Stimulated activated CD8-positive, alpha-beta memory T cell treated with anti-CD3 and anti-CD28 coated beads, Interleukin-7, amount 100 ng/mL, for 48 hours (primary cell): ENCODE data around the gene PIPOX.

Source experiments
- DNase-seq, 2 donors: peaks; one replicate each; pipeline ENCODE4 v3.0.0-alpha.2; 2020; ENCODE audit warnings: low read depth in 1 of 2; ENCODE audit errors: extremely low read depth in 1 of 2

Gene PIPOX

DNA sequence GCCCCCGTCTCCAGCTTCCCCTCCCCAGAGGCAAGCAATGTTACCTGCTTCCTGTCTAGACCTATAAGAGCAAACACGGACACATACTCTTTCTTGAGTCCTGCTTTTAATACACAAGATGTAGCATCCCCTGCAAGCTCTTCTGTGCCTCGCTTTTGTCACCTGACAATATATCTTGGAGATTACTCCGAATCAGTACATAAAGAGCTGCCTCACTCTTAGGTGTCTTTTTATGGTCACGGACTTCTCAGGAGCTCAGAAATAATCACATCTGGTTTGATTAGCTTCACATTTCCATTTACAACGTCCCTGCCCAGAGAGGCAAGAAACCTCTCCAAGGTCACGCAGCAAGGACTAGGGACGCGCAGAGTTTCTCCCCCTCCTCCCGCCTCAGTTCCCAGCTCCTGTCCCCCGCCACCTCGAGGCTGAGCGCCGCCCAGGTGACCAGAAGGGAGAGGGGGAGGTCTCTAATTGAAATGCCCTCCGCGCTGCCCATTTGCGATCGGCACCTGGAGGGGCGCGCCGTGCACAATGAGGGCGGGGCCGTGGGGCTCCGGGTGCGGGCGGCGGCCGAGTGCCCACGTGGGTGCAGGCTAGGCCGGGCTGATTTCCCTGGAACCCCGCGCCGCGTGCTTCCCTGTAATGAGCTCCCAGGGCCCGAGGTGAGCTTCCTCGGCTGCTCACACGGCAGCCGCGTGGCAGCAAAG is 23.3 kb upstream of the PIPOX start:
- no peak for DNase-seq

DNA sequence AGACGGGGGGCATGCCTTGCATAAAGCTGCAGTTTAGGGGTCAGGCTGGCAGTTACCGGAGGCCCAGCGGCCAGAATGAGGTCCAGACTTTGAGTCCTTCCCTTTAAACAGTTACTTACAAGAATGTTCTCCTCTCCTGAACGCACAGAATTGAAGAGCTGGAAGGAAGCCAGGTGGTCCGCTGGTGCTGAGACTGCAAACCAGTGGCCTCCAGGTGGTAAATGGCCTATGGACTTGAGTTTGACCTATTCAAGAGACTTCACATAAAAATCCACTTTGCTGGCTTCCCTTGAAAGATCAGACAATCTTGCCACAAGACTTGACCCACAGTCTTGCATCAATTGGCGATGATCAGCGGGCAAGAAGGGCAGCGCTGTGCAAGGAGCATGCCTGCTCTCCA is 22.4 kb upstream of the PIPOX start:
- no peak for DNase-seq

DNA sequence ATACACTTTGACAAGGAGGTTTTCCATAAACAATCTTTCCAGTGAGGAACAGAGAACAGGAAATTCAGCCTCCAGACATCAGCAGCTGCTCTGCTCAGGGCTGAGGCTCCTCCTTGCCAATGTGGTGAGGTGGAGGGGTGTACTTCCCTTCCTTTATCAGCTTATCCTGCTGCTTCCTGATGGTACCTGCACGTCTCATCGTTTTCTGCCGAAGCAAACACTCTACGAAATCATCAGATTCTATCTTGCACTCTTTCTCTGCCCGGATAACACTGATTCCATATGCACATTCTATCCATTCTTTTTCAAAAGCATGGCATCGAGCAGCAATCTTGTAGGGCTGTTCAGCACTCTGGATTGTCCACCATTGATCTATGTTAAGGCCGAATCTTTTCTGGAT is 21.7 kb upstream of the PIPOX start:
- DNase-seq, result no peak

DNA sequence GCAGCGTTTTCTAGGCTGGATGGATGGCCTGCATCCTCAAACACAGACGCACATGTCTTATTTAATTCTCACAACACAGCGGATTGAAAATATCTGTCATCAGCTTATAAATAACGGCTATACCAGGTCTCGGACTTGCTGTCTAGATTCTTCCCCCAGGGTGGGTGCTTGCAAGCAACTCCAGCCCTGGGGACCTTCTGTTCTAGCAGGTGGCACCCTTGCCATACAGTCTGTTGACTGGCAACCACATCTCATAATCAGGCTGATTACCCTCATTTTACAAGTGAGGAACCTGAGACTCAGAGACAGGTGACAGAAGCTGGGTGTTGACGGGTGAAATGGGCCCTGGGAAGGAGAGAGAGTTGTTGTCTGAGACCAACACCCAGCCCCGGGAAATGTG is 20.9 kb upstream of the PIPOX start:
- no peak for DNase-seq

DNA sequence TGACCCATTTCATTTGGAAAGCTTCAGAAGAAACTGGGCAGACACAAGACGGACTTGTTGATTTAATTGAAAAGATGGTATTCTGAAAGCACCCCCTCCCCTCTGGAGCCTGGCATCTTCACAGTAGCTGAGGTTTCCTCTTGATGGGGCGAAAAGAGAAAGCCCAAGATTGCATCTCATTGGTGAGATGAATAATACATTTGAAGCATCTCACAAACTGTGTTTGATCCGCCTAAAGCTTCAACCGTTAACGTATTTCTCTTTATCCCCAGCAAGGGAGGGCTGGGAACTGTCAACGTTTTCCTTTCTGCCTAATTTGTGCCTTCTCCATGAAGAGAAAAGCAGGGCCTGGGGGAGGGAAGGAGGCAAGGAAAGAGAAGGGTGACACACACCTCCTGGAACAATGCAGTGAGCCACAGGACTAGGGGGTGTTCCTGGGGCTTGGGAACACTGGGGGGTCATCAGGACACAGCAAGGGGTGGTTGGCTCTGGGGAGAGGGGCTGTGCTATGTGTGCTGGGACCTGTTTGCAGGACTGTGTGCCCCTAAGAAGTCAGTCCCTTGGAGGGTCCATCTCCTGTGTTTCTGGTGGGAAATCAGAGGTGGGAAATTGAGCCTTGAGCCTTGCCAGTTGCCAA is 18.5 kb upstream of the PIPOX start:
- no peak for DNase-seq

DNA sequence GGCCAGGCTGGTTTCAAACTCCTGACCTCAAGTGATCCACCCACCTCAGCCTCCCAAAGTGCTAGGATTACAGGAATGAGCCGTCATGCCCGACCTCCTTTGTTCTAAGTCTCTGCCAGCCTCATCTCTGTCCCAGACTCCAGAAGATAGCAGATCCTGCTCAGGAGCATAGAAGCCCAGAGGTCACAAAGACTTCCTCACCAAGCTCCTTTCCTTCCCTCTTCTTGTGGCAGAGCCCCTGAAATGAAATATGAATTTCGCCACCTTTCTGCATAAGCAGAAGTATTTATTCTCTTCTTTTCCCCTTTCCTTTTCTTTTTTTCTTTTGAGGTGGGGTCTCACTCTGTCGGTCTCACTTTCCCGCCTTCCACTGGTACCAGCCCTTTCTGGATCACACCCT is 11.5 kb upstream of the PIPOX start:
- no peak for DNase-seq

DNA sequence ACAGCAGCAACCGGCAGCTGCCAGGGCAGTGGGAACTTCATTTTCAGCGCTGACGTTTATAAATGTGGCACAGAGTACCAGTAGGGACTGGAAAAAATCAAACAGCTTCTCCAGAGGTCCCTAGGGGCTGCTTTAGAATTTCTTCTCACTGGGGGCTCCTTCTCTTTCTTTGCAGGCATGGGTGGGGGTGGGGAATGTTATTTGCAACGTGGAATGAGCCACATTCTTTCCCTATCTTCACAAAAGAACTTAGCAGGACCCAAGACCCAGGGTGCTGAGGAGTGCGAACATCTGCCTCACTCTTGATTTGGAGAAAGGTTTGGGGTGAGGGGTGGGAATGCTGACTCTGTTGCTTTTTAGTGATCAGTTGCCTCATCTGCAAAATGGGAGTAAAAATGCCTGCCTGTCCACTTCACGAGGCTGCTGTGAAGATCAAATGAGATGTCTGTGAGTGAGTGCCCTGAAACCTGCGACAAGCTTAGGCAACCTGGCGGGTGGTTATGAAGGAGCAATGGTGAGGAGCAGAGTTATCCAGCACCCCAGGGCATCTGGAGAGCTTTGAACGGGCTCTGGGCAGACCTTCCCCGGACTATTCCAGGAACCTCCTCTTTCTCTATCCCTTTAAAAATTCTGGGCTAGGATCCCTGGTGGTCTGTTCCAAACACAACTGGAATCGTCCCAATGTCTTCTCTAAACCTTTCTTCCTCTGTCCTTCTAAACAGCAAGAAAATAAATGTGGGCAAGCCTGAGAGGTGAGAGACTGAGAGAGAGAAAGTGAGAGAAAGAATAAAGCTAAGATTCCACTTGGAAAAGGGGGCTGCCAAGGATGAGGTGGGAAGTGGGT is 10.7 kb upstream of the PIPOX start:
- DNase-seq, result no peak

DNA sequence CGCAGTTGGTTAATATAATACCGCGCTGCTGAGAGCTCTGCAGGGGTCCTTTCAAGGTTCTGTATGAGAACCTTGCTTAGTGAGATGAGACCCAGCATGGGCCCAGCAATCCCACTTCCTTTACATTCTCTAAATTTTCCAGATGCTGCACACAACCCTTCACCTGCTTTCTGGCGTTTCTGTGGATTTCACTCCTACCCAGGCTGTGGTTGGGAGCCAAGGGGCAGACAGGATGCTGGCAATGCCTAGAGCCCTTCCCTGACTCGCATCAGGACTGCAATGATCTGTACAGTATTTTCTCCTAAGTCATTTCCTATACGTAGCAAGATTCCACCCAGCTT is 10.1 kb upstream of the PIPOX start:
- no peak for DNase-seq

DNA sequence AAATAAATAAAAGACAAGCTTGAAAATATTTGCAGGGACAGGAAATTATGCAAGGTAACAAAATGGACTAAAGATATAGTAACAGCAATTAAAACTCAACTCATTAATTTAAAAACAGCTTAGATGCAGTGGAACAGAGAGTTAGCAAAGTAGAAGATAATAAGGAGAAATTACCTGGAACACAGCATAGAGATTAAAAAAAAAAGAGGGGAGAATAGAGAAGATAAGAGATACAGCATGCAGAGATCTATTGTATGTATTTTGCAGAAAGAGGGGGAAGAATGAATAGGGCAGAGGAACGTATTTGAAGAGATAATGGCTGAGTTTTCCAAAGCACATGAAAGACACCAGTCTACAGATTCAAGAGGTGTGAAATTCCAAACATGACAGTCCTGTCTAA is 8.4 kb upstream of the PIPOX start:
- no peak for DNase-seq

DNA sequence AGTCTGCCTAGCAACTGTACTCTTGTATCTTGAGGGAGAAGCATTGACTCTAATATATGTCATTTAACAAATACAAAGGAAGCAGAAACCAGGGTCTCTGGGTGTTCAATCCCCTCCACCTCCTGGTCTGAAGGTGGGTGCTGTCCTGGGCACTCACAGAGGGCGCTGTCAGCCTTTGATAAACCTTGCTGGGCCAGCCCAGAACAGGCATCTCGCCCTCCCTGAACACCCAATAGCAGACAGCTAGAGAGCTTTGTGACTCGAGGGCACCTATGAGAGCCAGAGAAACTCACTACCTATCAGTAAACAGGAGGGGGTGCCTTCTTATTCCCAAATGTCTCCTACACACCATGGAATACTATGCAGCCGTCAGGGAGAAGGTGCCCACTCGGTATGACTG is 6.4 kb upstream of the PIPOX start:
- no peak for DNase-seq

DNA sequence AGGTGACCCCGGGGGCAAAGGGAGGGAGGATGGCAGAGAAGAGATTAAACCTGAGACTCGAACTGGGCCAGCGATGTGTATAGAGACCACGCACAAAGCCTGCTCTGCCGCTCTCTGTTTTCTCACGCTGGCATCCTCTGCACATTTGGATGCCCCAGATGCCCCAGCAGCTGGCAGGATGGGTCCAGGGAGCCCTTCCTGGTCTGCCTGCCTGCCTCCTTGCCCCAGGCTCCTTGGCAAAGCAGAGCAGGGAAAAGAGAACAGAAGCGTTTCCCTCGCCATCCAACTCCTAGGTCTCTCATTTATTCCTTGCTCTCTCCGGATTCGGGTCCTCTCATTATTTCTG is 5.2 kb upstream of the PIPOX start:
- no peak for DNase-seq

DNA sequence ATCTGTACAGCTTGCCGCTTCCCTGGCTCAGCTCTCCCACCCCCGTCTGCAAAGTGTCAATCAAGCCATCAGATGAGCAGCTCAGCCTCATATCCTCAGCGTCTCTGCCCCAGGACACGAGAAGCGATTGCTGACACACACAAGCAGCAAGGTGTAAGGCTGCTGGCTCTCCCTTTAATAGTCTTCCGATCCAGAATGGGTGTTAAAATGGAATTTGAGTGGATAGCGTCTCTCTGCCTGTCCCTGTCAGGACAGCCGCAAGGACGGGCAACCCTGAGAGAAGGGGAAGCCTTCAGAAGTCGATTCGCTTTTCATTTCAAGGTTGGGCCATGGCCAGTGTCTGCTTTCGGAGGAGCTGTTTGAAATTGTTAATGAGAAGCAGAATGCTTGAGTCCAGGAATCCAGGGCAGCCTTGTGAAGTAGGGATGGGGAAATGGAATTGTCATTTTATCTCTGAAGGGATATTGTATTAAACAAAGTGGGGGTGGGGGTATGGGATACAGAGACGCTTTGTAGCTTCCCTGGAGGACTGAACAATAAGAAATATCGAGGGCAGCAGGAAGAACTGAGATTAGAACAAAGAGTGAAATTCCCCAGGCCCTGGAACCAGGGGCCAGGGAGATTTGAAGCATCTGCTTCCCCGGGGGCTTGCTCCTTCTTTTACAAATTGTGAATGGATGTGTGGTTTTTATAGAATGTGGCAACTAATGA is 4.7 kb upstream of the PIPOX start:
- no peak for DNase-seq

DNA sequence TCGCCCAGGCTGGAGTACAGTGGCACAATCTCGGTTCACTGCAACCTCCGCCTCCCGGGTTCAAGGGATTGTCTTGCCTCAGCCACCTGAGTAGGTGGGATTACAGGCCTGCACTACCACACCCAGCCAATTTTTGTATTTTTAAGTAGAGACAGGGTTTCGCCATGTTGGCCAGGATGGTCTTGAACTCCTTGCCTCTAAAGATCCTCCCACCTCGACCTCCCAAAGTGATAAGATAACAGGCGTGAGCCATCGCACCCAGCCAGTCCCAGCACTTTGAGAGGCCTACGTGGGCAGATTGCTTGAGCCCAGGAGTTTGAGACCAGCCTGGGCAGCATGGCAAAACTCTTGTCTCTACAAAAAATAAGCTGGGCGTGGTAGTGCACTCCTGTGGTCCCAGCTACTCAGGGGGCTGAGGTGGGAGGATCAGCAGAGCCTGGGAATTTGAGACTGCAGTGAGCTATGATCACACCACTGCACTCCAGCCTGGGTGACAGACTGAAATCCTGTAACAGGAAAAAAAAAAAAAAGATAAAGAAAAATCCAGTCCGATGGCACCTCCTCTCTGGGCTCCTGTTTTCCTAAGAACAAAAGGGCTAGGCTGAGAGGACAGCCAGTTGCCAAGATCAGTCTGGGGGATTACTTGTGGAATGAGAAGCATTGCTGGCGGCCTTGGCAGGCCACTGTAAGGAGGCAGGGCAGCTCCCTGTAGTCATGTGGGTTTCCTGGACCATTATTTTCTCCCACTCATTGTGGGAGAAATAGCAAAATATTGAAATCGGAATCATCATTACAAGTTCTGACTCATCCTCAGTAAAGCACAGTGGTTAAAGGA is 3.0 kb upstream of the PIPOX start:
- no peak for DNase-seq

DNA sequence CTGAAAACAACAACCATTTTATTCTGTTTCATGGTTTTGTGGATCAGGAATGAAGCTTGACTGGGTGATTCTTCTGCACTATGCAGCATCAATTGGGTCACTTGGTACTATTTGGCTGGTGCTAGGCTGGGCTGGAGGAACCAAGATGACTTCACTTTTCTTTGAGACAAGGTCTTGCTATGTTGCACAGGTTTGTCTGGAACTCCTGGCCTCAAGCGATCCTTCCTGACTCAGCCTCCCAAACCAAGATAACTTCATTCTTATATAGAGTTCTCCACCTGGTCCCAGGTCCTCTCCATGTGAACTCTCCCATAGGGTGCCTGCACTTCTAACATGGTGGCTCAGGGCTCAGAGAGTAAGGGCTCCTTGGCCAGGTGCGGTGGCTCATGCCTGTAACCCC is 1.9 kb upstream of the PIPOX start:
- no peak for DNase-seq

DNA sequence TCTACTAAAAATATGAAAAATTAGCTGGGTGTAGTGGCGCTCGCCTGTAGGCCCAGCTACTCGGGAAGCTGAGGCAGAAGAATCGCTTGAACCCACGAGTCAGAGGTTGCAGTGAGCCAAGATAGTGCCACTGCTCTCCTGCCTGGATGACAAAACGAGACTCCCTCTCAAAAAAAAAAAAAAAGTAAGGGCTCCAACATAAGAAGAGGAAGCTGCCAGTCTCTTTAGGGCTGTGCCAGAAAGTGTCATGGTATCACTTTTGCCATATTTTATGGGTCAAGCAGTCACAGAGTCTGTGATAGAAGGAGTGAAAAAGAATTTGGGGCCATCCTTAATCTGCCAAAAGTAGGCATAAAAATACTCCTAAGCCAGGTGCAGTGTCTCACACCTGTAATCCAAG is 1.4 kb upstream of the PIPOX start:
- DNase-seq, result no peak

DNA sequence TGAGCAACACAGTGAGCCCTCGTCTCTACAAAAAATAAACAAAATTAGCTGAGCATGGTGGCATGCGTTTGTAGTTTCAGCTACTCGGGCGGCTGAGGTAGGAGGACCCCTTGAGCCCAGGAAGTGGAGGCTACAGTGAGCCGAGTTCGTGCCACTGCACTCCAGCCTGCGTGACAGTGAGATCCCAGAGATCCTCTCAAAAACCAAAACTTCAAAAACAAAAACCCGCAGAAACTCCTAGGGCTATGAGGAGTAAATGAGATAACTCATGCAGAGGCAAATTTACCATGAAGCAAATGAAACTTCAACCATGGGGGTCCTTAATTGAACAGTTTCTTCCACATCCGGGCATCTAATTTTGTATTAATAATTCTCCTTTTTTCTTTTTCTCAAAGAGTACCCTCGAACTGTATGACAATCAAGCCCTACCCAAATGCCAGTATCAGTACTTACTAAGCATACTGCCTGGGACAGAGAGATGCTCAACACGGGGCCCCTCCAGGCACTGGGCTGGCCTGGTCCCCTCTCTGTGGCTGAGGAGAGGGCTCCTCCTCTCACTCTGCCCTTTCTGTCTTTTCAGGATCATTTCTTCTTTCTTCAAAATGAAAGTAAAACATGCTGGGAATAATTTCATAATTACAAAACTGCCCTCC is 789 bp upstream of the PIPOX start:
- DNase-seq, result no peak

DNA sequence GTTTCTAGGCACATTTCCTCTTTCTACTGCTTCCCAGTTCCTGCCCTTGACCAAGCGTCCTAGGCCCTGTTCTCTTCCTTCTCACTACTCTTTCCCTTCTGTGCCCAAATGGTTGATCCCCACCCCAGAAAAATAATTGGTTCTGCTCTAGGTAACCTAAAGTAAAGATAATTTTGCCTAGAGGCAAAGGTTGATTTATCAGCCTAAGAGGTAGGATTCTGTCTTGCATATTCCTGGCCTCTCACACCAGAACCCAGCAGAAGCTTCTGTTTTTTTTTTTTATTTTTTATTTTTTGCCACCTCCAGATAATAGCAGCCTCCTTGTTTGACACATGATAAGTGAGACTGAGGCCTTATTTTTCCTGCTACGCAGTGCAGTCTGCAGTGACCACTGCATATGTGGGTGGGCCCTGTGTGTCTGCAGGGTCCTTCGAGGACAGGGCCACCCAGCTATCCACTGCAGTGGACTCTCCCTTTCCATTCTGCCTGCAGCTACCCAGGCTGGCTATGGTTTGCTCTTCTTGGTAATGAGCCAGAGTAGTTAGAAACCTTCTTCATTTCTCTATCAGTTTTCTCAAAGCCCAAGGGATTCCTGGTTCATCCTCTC is 701 bp downstream of the PIPOX start:
- DNase-seq, result no peak

DNA sequence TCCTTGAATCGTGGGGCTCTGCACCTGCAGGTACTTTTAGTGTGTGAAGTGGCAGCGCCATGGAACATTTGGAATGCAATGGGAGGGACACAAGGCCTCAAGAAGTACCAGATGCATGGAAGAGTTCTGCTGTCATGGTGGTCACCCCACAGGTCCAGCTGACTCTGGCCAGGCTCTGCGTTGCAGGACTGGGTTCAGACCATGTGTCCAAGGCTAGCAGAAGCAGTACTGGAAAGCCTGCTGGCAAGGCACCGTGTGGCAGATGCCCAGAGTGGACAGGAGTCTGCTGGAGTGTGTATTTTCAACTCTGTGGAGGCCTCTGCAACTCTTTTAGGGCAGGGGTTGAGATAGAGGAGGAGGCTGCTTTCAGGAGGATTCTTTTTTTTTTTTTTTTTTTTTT is 2.1 kb downstream of the PIPOX start:
- no peak for DNase-seq

DNA sequence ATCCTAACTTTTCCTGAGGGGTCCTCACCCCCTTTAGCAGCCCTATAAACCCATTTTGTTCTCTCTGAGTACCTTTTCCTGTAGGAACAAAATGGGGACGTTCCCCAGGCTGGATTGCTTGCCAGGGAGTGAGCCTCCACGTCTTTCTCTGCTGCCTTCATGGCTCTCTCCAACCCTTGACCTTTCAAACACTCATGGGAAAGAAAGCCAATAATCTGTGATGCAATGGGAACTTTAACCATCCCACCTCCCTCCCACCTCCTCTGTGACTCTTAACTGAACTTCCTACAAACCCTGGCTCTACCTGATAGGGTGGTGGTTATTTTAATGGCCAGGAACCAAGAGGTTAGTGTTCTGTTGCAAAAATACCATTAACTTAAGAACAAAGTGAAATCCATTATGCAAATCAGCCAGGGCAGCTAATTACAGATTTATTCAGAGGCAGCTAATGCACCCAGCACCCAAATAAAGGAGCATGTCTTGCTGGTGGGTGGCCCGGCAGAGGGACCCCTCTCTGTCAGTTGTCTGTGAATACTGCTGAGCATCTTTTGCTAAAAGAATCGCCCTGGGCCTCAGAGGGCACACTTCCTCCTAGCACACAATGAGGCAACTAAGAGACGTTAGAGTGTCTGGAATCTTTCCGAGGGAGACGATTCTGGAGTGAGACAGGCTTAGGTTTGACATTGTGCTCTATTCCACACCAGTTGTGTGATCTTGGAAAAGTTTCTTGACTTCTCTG is 3.0 kb downstream of the PIPOX start:
- no peak for DNase-seq
